ENCODE measurements around the gene ULBP1.

- no peak for TF ChIP-seq CTCF (IDR thresholded peaks at IDR 0.05)
- peak; percentile 1 for TF ChIP-seq EZH2phosphoT487 (IDR thresholded peaks at IDR 0.05)
Observed at GRCh38 chr6:149922642-149923326, 41.0 kb upstream of the ULBP1 start, which contains the start of gene RAET1G.

Measured in neural progenitor cell (in vitro differentiated cells).